Activated CD4-positive, alpha-beta T cell treated with anti-CD3 and anti-CD28 coated beads for 24 hours (primary cell): ENCODE results near the gene TRIM40.
"Not testable (repeated sequence)": the region's sequence is repeated elsewhere in the genome, so short reads cannot be mapped to it uniquely, and the experiment has no call there.

Experiments used
- DNase-seq, 2 donors: peaks; one replicate each; pipeline ENCODE4 v3.0.0-alpha.2; 2020; ENCODE audit warnings: low read depth in 2 of 2

Gene TRIM40

GRCh38 chr6:30113841-30114240 is 22.1 kb upstream of the TRIM40 start:
- no peak for DNase-seq

- no peak for DNase-seq
Observed at GRCh38 chr6:30116724-30117123, 19.2 kb upstream of the TRIM40 start.

GRCh38 chr6:30118691-30119090 is 17.2 kb upstream of the TRIM40 start:
- DNase-seq, result not testable (repeated sequence)

- no peak for DNase-seq
Observed at GRCh38 chr6:30121446-30122366, 14.2 kb upstream of the TRIM40 start.

GRCh38 chr6:30122515-30122914 is 13.4 kb upstream of the TRIM40 start:
- no peak for DNase-seq

GRCh38 chr6:30127238-30128093 is 8.5 kb upstream of the TRIM40 start:
- DNase-seq, result no peak

- DNase-seq, result no peak
Observed at GRCh38 chr6:30129265-30130178, 6.4 kb upstream of the TRIM40 start.

GRCh38 chr6:30130179-30130679 is 5.7 kb upstream of the TRIM40 start:
- DNase-seq, result no peak

- peak; percentile 33 to 39 for DNase-seq
Observed at GRCh38 chr6:30130887-30131862, 4.8 kb upstream of the TRIM40 start.

- no peak for DNase-seq
Observed at GRCh38 chr6:30131947-30132497, 3.9 kb upstream of the TRIM40 start.

GRCh38 chr6:30135147-30135546 is 793 bp upstream of the TRIM40 start:
- no peak for DNase-seq

- no peak for DNase-seq
Observed at GRCh38 chr6:30136570-30137286, 788 bp downstream of the TRIM40 start.

GRCh38 chr6:30140240-30140639 is 4.3 kb downstream of the TRIM40 start:
- not testable (repeated sequence) for DNase-seq

GRCh38 chr6:30142665-30143064 is 6.7 kb downstream of the TRIM40 start:
- no peak for DNase-seq

- no peak for DNase-seq
Observed at GRCh38 chr6:30143780-30144179, 7.8 kb downstream of the TRIM40 start.

GRCh38 chr6:30144811-30145210 is 8.9 kb downstream of the TRIM40 start:
- no peak for DNase-seq

- no peak for DNase-seq
Observed at GRCh38 chr6:30145818-30146217, 9.9 kb downstream of the TRIM40 start.

- no peak for DNase-seq
Observed at GRCh38 chr6:30147096-30147495, 11.2 kb downstream of the TRIM40 start.

- DNase-seq, result no peak
Observed at GRCh38 chr6:30149234-30149633, 13.3 kb downstream of the TRIM40 start.
